Suprapubic skin (tissue), 4 donors: ENCODE results near the gene ZNF579.

Experiments used
- CTCF ChIP-seq, 2 donors: fragments of 200-600 bp in 1 of 2; fragments of 450-650 bp in 1 of 2; sonication (generic) in 1 of 2; IDR thresholded peaks; one replicate each; pipeline ENCODE4 v1.5.1; 2016 to 2019; ENCODE audit warnings: antibody characterized with exemption in 2 of 2, mild to moderate bottlenecking in 1 of 2, moderate library complexity in 1 of 2
- EP300 ChIP-seq: sonication (generic); formaldehyde crosslinking; IDR thresholded peaks from one replicate; pipeline ENCODE4 v1.6.1; 2017; ENCODE audit warnings: antibody characterized with exemption
- POLR2A ChIP-seq, 2 donors: fragments of 450-650 bp; IDR thresholded peaks; one replicate each; pipeline ENCODE4 v1.6.1; 2017; ENCODE audit warnings: antibody characterized with exemption in 2 of 2, mild to moderate bottlenecking in 2 of 2, moderate library complexity in 2 of 2
- POLR2AphosphoS5 ChIP-seq, 3 donors: sonication (generic); formaldehyde crosslinking; IDR thresholded peaks; one replicate each; pipeline ENCODE4 v1.6.1; 2017; ENCODE audit warnings: antibody characterized with exemption in 3 of 3

- TF ChIP-seq POLR2AphosphoS5 (IDR thresholded peaks at IDR 0.05) (no peak), CTCF (IDR thresholded peaks at IDR 0.05) (no peak), POLR2A (IDR thresholded peaks at IDR 0.05) (no peak), EP300 (no peak)
These were observed 1.2 kb upstream of the ZNF579 start for GRCh38 chr19:55581823-55582223.
